K562 (cell line): Measurements from ENCODE around the gene GMNC. TPM values are rescaled to one million over a fixed set of nuclear protein-coding genes. Genes with fewer than 3 reads are reported as not detected.

ENCODE experiments used
- ATAC-seq: fragments of 200-7000 bp; cut with Tn5 transposase; 3 replicates; pipeline ENCODE4 v1.9.1; 2020; ENCODE audit warnings: moderate library complexity
- BruUV-seq: library from RNA; stranded (reverse); fragments of 400-500 nt; replicated peaks from 2 replicates; lab custom pipeline; 2021; lab: Mats Ljungman, UMichigan
- CTCF ChIA-PET: fragments of 300-600 bp; formaldehyde crosslinking; extraction: SDS; loops from one replicate; lab custom pipeline; 2021; ENCODE audit warnings: low intra/inter-chr PET ratio; lab: Yijun Ruan, JAX
- POLR2A ChIA-PET: fragments of 300-600, 350-650 bp; sonication (Branson Sonifier 250); formaldehyde crosslinking; extraction: SDS; loops from one replicate; lab custom pipeline; 2021; ENCODE audit warnings: antibody characterized with exemption, inconsistent platforms; lab: Yijun Ruan, JAX
- DNase-seq, 4 experiments: peaks; one replicate each; pipeline versions ENCODE4 v3.0.0 to v3.0.0-alpha.2; 2011 to 2018; ENCODE audit warnings: low spot score in 3 of 4, mixed read lengths in 3 of 4; ENCODE audit errors: extremely low read depth in 1 of 4
- FAIRE-seq: peaks from 2 replicates; lab custom pipeline; 2011; peaks lifted over from hg19 to GRCh38; lab: Jason Lieb, UNC
- H2AFZ ChIP-seq: 2 replicates; pipeline ENCODE4 v1.6.0; 2011; ENCODE audit warnings: low read depth, low read length, control low read depth, inconsistent platforms
- H3K27ac ChIP-seq: fragments of 200-600 bp; 3 replicates; pipeline ENCODE4 v1.8.0; 2011; ENCODE audit warnings: low read depth, mild to moderate bottlenecking, control low read depth, inconsistent platforms, low read length, moderate library complexity, mixed read lengths; ENCODE audit errors: extremely low read depth
- H3K27me3 ChIP-seq, 2 experiments: fragments of 300-600 bp in 1 of 2; 2 replicates in 1 of 2; 3 replicates in 1 of 2; pipeline versions ENCODE4 v1.6.0 to v1.8.0; 2011; ENCODE audit warnings: inconsistent platforms in 2 of 2, low read length in 2 of 2, mild to moderate bottlenecking in 1 of 2, mixed read lengths in 1 of 2, moderate library complexity in 1 of 2; ENCODE audit not compliant: control insufficient read depth in 2 of 2, insufficient read depth in 2 of 2
- H3K36me3 ChIP-seq: fragments of 300-600 bp; 3 replicates; pipeline ENCODE4 v1.8.0; 2011; ENCODE audit warnings: mild to moderate bottlenecking, low read length, inconsistent platforms; ENCODE audit not compliant: control insufficient read depth, insufficient read depth
- H3K4me1 ChIP-seq, 2 experiments: fragments of 200-600 bp in 1 of 2; replicated peaks in 1 of 2; 2 replicates in 1 of 2; 3 replicates in 1 of 2; pipeline versions ENCODE4 v1.5.1 to v1.8.0; 2011; ENCODE audit warnings: inconsistent platforms in 2 of 2, low read length in 2 of 2, mild to moderate bottlenecking in 1 of 2, mixed read lengths in 1 of 2, moderate library complexity in 1 of 2; ENCODE audit not compliant: control insufficient read depth in 2 of 2, insufficient read depth in 2 of 2
- H3K4me2 ChIP-seq: 2 replicates; pipeline ENCODE4 v1.6.1; 2011; ENCODE audit warnings: low read length, control low read depth, inconsistent platforms, mixed read lengths; ENCODE audit not compliant: insufficient read depth
- H3K4me3 ChIP-seq: fragments of 200-600 bp; sonication (generic), shearing (Covaris generic); 2 replicates; pipeline ENCODE4 v1.5.1; 2016; ENCODE audit warnings: control low read depth, inconsistent platforms
- H3K79me2 ChIP-seq: fragments of 200-600 bp; 3 replicates; pipeline ENCODE4 v1.8.0; 2011; ENCODE audit warnings: low read length, inconsistent platforms; ENCODE audit not compliant: control insufficient read depth, insufficient read depth
- H3K9ac ChIP-seq, 2 experiments: 2 replicates each; pipeline versions ENCODE4 v1.6.0 to v1.6.1; 2011; ENCODE audit warnings: low read depth in 2 of 2, low read length in 2 of 2, control low read depth in 1 of 2, inconsistent platforms in 1 of 2, mild to moderate bottlenecking in 1 of 2, mixed read lengths in 1 of 2; ENCODE audit not compliant: insufficient read depth in 1 of 2
- H3K9me1 ChIP-seq: one replicate; pipeline ENCODE4 v1.6.0; 2011; ENCODE audit warnings: inconsistent platforms, mild to moderate bottlenecking, low read length, moderate library complexity; ENCODE audit not compliant: control insufficient read depth, insufficient read depth
- H3K9me3 ChIP-seq: replicated peaks from 2 replicates; pipeline ENCODE4 v1.5.1; 2011; ENCODE audit warnings: low read depth, low read length, inconsistent platforms; ENCODE audit not compliant: control insufficient read depth, insufficient read depth
- H4K20me1 ChIP-seq: replicated peaks from 2 replicates; pipeline ENCODE4 v1.6.1; 2011; ENCODE audit warnings: low read length, inconsistent platforms, mixed read lengths; ENCODE audit not compliant: control insufficient read depth, insufficient read depth
- CTCF ChIP-seq, 3 experiments: IDR thresholded peaks in 2 of 3; conservative IDR thresholded peaks in 1 of 3; 2 replicates each; pipeline ENCODE4 v1.5.1; 2011 to 2012; ENCODE audit warnings: low read length in 3 of 3, mild to moderate bottlenecking in 3 of 3, control low read depth in 2 of 3, improper control_type of control experiment in 1 of 3, inconsistent platforms in 1 of 3, low read depth in 1 of 3, mixed read lengths in 1 of 3, moderate library complexity in 1 of 3; ENCODE audit not compliant: insufficient read depth in 2 of 3
- NR2F6 ChIP-seq: fragments of 450-650 bp; formaldehyde crosslinking; IDR thresholded peaks from 2 replicates; pipeline ENCODE4 v1.4.0; 2020; ENCODE audit warnings: mild to moderate bottlenecking
- RAD21 ChIP-seq, 2 experiments: fragments of 250-450 bp in 1 of 2; fragments of 450-650 bp in 1 of 2; sonication (Bioruptor Pico) in 1 of 2; formaldehyde crosslinking in 1 of 2; IDR thresholded peaks in 1 of 2; conservative IDR thresholded peaks in 1 of 2; 2 replicates each; pipeline versions ENCODE4 v1.4.0 to v1.8.0; 2020 to 2022; ENCODE audit warnings: mild to moderate bottlenecking in 2 of 2, moderate library complexity in 1 of 2
- REST ChIP-seq, 2 experiments: fragments of 450-650 bp; formaldehyde crosslinking in 1 of 2; IDR thresholded peaks; 2 replicates each; pipeline versions ENCODE4 v1.4.0 to v1.6.1; 2014 to 2020; ENCODE audit warnings: mild to moderate bottlenecking in 2 of 2, borderline replicate concordance in 1 of 2, low read depth in 1 of 2
- SMC3 ChIP-seq: conservative IDR thresholded peaks from 2 replicates; pipeline ENCODE4 v1.6.1; 2011; ENCODE audit warnings: low read depth, low read length, improper control_type of control experiment; ENCODE audit not compliant: insufficient read depth
- WGBS: fragments of 100-300 bp; shearing (Covaris generic); methylation state at CpG from one replicate; pipeline ENCODE4 v1.1.6; 2016; ENCODE audit warnings: low coverage, mixed read lengths; ENCODE audit not compliant: insufficient coverage; ENCODE audit errors: missing lambda C conversion rate; 5-methylcytosine and 5-hydroxymethylcytosine counted together
- in situ Hi-C: fragments of 300-500 bp; cut with MboI; formaldehyde crosslinking; loops from 4 replicates; pipeline ENCODE4 v1.15.0; 2018; ENCODE audit warnings: inconsistent platforms, mixed read lengths
- intact Hi-C: fragments of 100-400 bp; cut with micrococcal nuclease; formaldehyde crosslinking; loops from 2 replicates; pipeline ENCODE4 v1.14.2; 2022
- polyA plus RNA-seq, 8 experiments: library from polyadenylated mRNA; depleted of rRNA in 4 of 8; stranded (reverse) in 5 of 8; unstranded in 3 of 8; fragments of >200 nt; fragmentation: Nextera tagmentation in 2 of 8; fragmentation: Illumina TruSeq in 1 of 8; extraction: Ambion mirVana in 2 of 8; extraction: Trizol in 1 of 8; gene quantifications; 2 replicates each; pipeline versions ENCODE4 v1.2.1 to v1.2.3, GENCODE V29; 2011 to 2014; ENCODE audit warnings: inconsistent platforms in 1 of 8, missing spikeins in 1 of 8
- total RNA-seq, 7 experiments: library from RNA; depleted of rRNA in 6 of 7; stranded (reverse); fragments of >200 nt in 6 of 7; fragmentation: Illumina TruSeq in 2 of 7; extraction: Trizol in 2 of 7; gene quantifications; 2 replicates each; pipeline versions ENCODE4 v1.2.1 to v1.2.3, GENCODE V29; 2011 to 2021; ENCODE audit warnings: low replicate concordance in 1 of 7

Gene GMNC
- total and polyA plus RNA-seq, 9 of the 15 experiments (the other 6 are each of a cell fraction or from before 2014, with no cell fraction given): not detected

- no peak overlapping the region for H3K4me2 ChIP-seq
- no peaks in the 10 kb centered on the region for H3K36me3 ChIP-seq
- no peak overlapping the region for H3K4me3 ChIP-seq
- ATAC-seq (0 out of 3 replicates have a peak, but pooled peaks have one; percentile 52), DNase-seq (peak; percentile 8 to 52 (median 9)), FAIRE-seq (peak; percentile 54)
- no TSS peak for BruUV-seq
- TF ChIP-seq NR2F6 (CRISPR knock-in tag): no peak
- peak; percentile 31 to 67 (median 63); a peak in 5 of 6 replicates for TF ChIP-seq CTCF (IDR thresholded peaks at IDR 0.05 in 2 of 3, conservative IDR thresholded peaks at IDR 0.05 in 1 of 3; ENCODE audit: insufficient read depth in 2 of 3, low read depth in 1 of 3, low read length in 3 of 3)
- peak; percentile 31 to 49; a peak in 3 of 4 replicates for TF ChIP-seq RAD21 (CRISPR knock-in tag; conservative IDR thresholded peaks at IDR 0.05 in 1 of 2, IDR thresholded peaks at IDR 0.05 in 1 of 2)
- TF ChIP-seq SMC3: 0 out of 2 replicates have a peak, but pooled peaks have one; percentile 21
- peak; percentile 21; the same call in 1 of the 2 replicates for TF ChIP-seq REST (IDR thresholded peaks at IDR 0.05; ENCODE audit: borderline replicate concordance)
- no peak for TF ChIP-seq REST (CRISPR knock-in tag; IDR thresholded peaks at IDR 0.05; ENCODE audit: low read depth)
- H2AFZ ChIP-seq: no peak overlapping the region
- CTCF ChIA-PET: no interaction called here
- H3K9me1 ChIP-seq: no peaks in the 10 kb centered on the region
- 2% methylated on average over 7 of the region's 7 CpGs for WGBS
- H3K27ac ChIP-seq: no peak overlapping the region
- intact Hi-C loops (loop anchor here (2.0 kb wide), 1 partner anchor 1561 kb away; no protein-coding TSS in a partner anchor), in situ Hi-C loops (no loop called here)
- no peaks in the 10 kb centered on the region for H3K9me3 ChIP-seq
- H3K79me2 ChIP-seq: no peaks in the 10 kb centered on the region
- H4K20me1 ChIP-seq: no peaks in the 10 kb centered on the region
- POLR2A ChIA-PET: no interaction called here
- no peaks in the 10 kb centered on the region for H3K27me3 ChIP-seq
- no peaks in the 10 kb centered on the region for H3K4me1 ChIP-seq
- no peak overlapping the region for H3K9ac ChIP-seq
Measured at GRCh38 chr3:190883973-190884832, 21.7 kb upstream of the GMNC start.
